NCI-H345 treated with DMSO at 0.1 percent for 48 hours (cell line): ENCODE measurements around the gene FAM72A.
"Not testable (repeated sequence)": the region's sequence is repeated elsewhere in the genome, so short reads cannot be mapped to it uniquely, and the experiment has no call there.

ENCODE experiments used
- DNase-seq: peaks from one replicate; lab custom pipeline; 2025; ENCODE audit not compliant: unreplicated experiment; lab: John Stamatoyannopoulos, UW

The FAM72A gene

DNA sequence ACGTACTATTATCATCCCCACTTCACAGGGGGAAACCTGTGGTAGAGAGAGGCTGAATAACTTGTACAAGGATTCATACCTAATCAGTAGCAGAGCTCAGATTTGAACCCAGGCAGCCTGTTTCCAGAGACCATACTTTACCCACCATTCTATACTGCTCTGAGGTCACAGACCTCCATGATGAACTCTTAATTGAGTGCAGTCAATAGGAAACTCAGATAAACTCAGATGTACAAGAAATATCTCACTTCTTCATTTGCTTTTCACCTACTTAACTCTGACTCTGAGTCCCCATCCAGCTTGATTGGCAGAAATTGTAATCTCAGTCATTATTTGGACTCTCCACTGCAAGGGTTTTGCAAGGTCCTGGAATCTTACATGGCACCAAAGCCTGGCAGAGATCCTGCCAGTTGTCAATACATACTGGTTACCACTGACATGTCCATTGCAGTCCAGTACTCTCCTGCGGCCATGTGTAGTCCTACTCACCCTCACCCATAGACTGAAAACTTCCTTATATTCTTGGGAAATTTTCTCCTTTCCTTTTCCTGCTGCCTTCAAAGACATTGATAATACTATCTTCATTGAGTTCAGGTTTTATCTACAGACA is 29.4 kb downstream of the FAM72A start:
- DNase-seq = not testable (repeated sequence)

DNA sequence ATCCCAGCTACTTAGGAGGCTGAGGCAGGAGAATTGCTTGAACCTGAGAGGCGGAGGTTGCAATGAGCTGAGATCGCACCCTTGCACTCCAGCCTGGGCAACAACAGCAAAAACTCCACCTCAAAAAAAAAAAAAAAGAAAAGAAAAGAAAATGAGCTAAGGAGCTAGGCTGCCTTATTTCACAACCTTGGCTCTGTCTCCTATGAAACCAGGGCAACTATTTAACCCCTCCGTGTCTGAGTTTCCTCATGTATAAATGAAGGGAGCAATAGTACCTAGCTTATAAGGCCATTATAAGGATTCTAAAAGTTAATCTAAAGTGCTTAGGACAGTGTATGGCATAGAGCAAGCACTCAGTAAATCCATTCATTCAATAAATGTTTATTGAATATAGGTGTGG is 32.8 kb downstream of the FAM72A start:
- not testable (repeated sequence) for DNase-seq

DNA sequence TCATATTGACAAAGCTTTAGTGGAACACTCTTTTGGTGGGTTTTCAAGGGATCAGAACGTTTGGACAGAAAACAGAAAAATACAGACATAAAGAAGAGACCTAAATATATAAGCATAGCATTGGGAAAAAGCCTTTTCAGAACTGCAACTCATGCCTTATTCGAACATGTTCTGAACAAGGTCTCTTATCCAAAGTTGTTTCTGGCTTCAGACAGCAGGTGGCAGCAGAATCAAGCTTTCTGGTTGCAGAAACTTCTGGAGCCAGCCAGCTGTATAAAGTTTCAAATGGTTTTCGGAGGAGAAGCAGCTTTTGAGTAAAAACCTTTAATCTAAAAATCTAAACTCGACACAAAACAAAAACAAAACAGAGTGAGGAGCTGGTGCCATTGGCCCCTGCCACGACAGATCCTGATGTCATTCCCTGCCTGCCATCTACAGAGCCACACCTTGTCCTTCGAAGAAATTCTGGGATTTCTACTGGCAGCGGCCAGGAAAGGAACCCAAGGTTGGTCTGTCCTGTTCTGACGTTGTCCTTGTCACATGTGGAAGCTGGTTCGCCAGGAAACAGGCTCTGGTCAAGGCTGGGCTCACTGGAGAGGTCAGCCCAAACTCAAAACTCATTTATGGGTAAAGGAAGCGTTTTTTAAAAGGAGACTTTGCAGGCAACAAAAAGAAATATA is 35.1 kb downstream of the FAM72A start:
- not testable (repeated sequence) for DNase-seq

DNA sequence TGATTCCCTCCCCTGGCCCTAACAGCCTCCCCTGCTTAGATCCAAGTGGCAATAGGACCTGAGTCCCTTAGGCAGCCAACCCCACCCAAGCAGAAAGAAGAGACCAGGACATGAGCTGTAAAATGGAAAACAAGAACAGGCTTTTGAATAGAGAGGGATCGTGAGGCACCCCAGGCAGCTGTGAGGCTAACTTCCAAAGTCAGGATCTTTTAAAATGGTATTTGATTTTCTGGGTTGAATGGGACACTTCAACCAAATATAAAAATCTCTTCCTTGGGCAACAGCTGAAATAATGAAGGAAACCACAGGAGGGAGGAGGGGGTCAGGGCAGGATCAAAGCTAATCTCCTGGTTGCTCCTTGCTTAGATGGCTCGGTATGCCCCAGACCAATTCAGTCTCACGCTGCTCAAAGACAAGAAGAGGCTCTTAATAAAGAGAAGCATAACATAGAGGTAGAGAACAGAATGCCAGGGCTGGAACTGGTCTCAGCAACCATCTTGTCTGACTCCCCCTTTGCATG is 56.8 kb downstream of the FAM72A start:
- DNase-seq = no peak

DNA sequence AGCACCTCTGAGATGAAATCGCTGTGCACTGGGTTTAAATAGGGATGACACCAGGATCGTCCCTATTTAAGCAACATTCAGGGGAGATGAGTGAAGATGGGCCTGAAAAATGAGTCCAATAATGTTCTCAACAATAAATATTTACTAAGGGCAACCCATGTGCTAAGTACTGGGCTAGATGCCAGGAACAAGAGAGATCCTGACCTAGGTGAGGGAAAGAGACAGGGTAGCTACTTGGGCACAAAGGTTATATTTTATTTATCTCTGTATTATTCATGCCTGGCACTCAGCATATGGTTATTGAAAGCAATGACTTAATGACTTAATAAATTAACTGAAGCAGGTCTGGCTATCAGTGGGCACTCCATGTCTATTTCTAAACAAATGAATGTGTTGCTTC is 58.0 kb downstream of the FAM72A start:
- DNase-seq = peak; percentile 1

DNA sequence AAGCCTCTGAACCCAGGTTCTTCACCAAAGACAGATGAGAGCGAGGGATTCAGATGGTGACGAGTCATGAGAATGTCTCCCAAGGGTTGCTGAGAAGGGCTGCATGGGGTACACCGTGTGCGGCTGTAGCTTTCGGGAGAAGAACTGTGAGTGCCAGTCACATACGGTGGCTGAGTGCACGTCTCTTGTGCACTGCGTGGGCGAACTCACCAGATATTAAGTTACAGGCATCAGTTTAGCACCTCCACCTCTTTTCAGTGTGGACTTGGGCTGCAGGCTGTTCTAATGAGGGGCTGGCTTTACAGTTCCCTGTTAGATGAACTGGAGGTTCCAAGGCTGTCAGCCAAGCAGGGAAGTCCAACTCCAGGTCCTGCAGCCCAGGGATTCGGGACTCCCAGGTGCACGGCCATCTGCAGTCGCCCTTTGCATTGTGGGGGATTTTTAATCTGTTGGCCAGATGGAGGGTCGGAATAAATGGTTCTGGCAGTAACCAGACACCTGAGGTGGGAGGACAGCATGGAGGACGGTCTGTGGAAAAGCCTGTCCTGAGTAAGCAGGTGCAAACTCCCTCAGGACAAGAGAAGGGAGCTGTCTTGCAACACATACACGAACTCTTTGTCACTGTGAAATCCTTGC is 59.0 kb downstream of the FAM72A start:
- DNase-seq = no peak

DNA sequence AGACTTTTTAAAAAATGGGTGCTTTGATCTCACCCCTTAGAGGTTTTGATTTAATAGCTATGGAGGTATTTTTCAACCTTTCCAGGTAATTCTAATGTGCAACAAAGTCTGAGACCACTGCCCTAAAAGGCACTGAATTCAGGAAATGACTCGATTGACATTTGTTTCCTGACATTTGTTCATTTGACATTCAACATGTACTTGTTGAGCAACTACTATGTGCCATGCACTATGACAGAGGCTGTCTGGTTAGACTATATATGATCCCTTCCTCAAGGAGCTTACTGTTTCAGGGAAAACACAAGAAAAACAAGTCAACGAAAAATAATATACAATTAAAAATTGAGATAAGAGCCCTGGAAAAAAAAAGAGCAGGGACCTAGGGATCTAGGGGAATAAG is 59.9 kb downstream of the FAM72A start:
- DNase-seq = no peak

DNA sequence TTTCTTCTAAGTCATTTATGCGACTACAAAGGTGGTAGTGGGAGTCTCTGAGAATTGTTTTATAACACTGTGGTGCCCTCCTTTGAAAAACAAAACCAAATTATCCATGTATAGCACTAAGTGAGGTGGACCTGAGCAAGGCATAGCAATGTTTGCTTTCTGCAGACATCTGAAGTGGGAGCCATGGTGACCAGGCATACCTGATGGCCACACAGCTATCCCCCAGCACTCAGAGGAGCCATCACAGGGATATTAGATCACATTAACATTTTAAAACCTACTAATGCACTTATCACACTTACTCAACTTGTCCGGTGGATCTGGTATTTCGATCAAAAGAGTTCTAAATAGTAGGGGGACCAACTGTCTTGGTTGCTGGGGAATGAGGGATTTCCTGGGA is 60.6 kb downstream of the FAM72A start:
- no peak for DNase-seq

DNA sequence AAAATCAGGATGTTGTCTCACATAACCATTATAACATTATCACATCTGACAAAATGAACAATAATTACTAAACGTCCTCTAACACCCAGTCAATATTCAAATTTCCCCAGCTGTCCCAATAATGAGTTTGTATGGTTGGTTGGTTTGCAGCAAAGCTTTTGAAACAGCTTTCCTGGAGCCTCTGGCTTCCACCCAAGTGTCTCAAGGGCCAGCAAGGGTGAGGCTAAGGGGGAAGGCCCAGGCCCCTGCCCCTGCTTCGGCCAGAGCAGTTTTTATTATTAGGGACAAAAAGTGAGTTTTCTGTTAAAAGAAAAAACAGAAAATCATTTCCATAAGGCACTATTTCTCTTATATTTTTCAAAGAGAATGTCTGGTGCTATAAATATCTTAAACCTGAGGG is 66.4 kb downstream of the FAM72A start:
- DNase-seq = no peak
